ENCODE data around the gene ZMYND15. TPM values are rescaled to one million over a fixed set of nuclear protein-coding genes. Genes with fewer than 3 reads are reported as not detected.

The ZMYND15 gene
- total RNA-seq, 1 donor from 2014 or later = not detected

Other genes with a start within 250 kb of the ZMYND15 start
- gene SPNS2, start 241.0 kb upstream of the ZMYND15 start, total RNA-seq = 10.4 TPM
- gene MYBBP1A, start 184.4 kb upstream of the ZMYND15 start, total RNA-seq = 18.8 TPM
- gene GGT6, start 179.3 kb upstream of the ZMYND15 start, total RNA-seq = not detected
- 40.4 TPM for gene SMTNL2, start 155.3 kb upstream of the ZMYND15 start, total RNA-seq
- gene ALOX15, start 98.2 kb upstream of the ZMYND15 start, total RNA-seq = not detected
- gene PELP1, start 35.7 kb upstream of the ZMYND15 start, total RNA-seq = 39.3 TPM
- 23.4 TPM for gene ARRB2, start 29.2 kb upstream of the ZMYND15 start, total RNA-seq
- 18.0 TPM for gene MED11, start 8.4 kb upstream of the ZMYND15 start, total RNA-seq
- gene CXCL16, start 95 bp downstream of the ZMYND15 start, total RNA-seq = 2.7 TPM
- gene TM4SF5, start 32.1 kb downstream of the ZMYND15 start, total RNA-seq = not detected
- gene VMO1, start 46.5 kb downstream of the ZMYND15 start, total RNA-seq = 0.62 TPM
- gene GLTPD2, start 49.1 kb downstream of the ZMYND15 start, total RNA-seq = not detected
- 214 TPM for gene PSMB6, start 56.3 kb downstream of the ZMYND15 start, total RNA-seq
- 13.6 TPM for gene PLD2, start 67.3 kb downstream of the ZMYND15 start, total RNA-seq
- 47.6 TPM for gene MINK1, start 93.5 kb downstream of the ZMYND15 start, total RNA-seq
- gene C17orf107, start 159.7 kb downstream of the ZMYND15 start, total RNA-seq = 0.51 TPM
- 0.30 TPM for gene CHRNE, start 163.3 kb downstream of the ZMYND15 start, total RNA-seq
- not detected for gene GP1BA, start 192.4 kb downstream of the ZMYND15 start, total RNA-seq
- gene SLC25A11, start 200.2 kb downstream of the ZMYND15 start, total RNA-seq = 208 TPM
- gene RNF167, start 200.4 kb downstream of the ZMYND15 start, total RNA-seq = 85.8 TPM
- 179 TPM for gene PFN1, start 208.7 kb downstream of the ZMYND15 start, total RNA-seq
- 534 TPM for gene ENO3, start 211.3 kb downstream of the ZMYND15 start, total RNA-seq
- gene SPAG7, start 228.0 kb downstream of the ZMYND15 start, total RNA-seq = 158 TPM
- 29.4 TPM for gene CAMTA2, start 247.8 kb downstream of the ZMYND15 start, total RNA-seq